Thyroid gland (tissue), 4 donors: ENCODE measurements around the gene UCHL1.

Experiments used
- POLR2A ChIP-seq, 2 donors: fragments of 450-650 bp; IDR thresholded peaks; one replicate each; pipeline ENCODE4 v1.6.1; 2017; ENCODE audit warnings: antibody characterized with exemption in 2 of 2, mild to moderate bottlenecking in 2 of 2, moderate library complexity in 1 of 2
- TF ChIP-seq, protein P1 (sequence below), 6 experiments: fragments of 200-600 bp in 3 of 6; fragments of 450-650 bp in 3 of 6; sonication (generic) in 3 of 6; IDR thresholded peaks; one replicate each; pipeline ENCODE4 v1.5.1; 2016 to 2019; ENCODE audit warnings: antibody characterized with exemption in 6 of 6, mild to moderate bottlenecking in 2 of 6, inconsistent platforms in 1 of 6, moderate library complexity in 1 of 6

- no peak for TF ChIP-seq POLR2A (IDR thresholded peaks at IDR 0.05)
- TF ChIP-seq, protein P1, sequence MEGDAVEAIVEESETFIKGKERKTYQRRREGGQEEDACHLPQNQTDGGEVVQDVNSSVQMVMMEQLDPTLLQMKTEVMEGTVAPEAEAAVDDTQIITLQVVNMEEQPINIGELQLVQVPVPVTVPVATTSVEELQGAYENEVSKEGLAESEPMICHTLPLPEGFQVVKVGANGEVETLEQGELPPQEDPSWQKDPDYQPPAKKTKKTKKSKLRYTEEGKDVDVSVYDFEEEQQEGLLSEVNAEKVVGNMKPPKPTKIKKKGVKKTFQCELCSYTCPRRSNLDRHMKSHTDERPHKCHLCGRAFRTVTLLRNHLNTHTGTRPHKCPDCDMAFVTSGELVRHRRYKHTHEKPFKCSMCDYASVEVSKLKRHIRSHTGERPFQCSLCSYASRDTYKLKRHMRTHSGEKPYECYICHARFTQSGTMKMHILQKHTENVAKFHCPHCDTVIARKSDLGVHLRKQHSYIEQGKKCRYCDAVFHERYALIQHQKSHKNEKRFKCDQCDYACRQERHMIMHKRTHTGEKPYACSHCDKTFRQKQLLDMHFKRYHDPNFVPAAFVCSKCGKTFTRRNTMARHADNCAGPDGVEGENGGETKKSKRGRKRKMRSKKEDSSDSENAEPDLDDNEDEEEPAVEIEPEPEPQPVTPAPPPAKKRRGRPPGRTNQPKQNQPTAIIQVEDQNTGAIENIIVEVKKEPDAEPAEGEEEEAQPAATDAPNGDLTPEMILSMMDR (IDR thresholded peaks at IDR 0.05): no peak
Observed at GRCh38 chr4:41308398-41308797, 51.7 kb downstream of the UCHL1 start.
